ENCODE measurements around the gene SEPTIN1. TPM values are rescaled to one million over a fixed set of nuclear protein-coding genes. Genes with fewer than 3 reads are reported as not detected.

SEPTIN1 gene
- total RNA-seq, 1 experiment from 2014 or later: 3.4 TPM

GRCh38 chr16:30413112-30413806, 30.9 kb upstream of the SEPTIN1 start:
- RAD21 ChIA-PET (ENCODE audit: low non-redundant PET in 1 of 2, low total read pairs in 2 of 2, uncharacterized antibody in 2 of 2, unreplicated experiment in 2 of 2): no interaction called here
- Histone ChIP-seq H2AFZ (ENCODE audit: low read depth, low read length, poor library complexity, severe bottlenecking) (no peak overlapping the region), H3K9ac (ENCODE audit: low read length) (peak overlapping the region; percentile 15; the same call in 1 of the 2 replicates), H3K27me3 (ENCODE audit: insufficient read depth, low read length) (no peaks in the 10 kb centered on the region), H3K4me3 (replicated peaks in 1 of 2; ENCODE audit: low read depth in 1 of 2, low read length in 2 of 2) (no peak overlapping the region), H3K36me3 (ENCODE audit: control insufficient read depth in 1 of 2, insufficient read depth in 2 of 2, low read length in 2 of 2) (peaks cover 6 to 26% of the 10 kb centered on the region in 2 experiments; a peak in 1 of 4 replicates), H3K4me1 (ENCODE audit: control insufficient read depth in 1 of 2, insufficient read depth in 2 of 2, low read length in 2 of 2) (peaks cover 13 to 38% of the 10 kb centered on the region in 2 experiments), H3K27ac (ENCODE audit: low read depth, low read length) (no peak overlapping the region), H3K9me2 (ENCODE audit: insufficient read depth) (no peaks in the 10 kb centered on the region), H3K4me2 (ENCODE audit: low read length) (peak overlapping the region; percentile 37), H3K9me3 (ENCODE audit: control insufficient read depth in 1 of 2, insufficient read depth in 1 of 2, low read depth in 1 of 2, low read length in 2 of 2) (no peaks in the 10 kb centered on the region), H3K79me2 (ENCODE audit: insufficient read depth, low read length) (peaks cover 45% of the 10 kb centered on the region), H4K20me1 (ENCODE audit: insufficient read depth) (peaks cover 3% of the 10 kb centered on the region; the same call in 1 of the 2 replicates)
- ATAC-seq (no peak), DNase-seq (ENCODE audit: low read depth, low spot score) (no peak)
- no TSS peak for BruUV-seq (replicated peaks)
- TF ChIP-seq ZBTB33 (IDR thresholded peaks at IDR 0.05; ENCODE audit: extremely low read depth, insufficient replicate concordance, low read length) (no peak), EGR1 (IDR thresholded peaks at IDR 0.05; ENCODE audit: low read depth) (no peak), SIN3A (IDR thresholded peaks at IDR 0.05; ENCODE audit: low read depth) (no peak), JUND (IDR thresholded peaks at IDR 0.05) (no peak), POLR2AphosphoS5 (IDR thresholded peaks at IDR 0.05; ENCODE audit: low read depth, low read length) (no peak), ZFX (IDR thresholded peaks at IDR 0.05) (no peak), CBX3 (IDR thresholded peaks at IDR 0.05; ENCODE audit: low read depth) (no peak)
- POLR2A ChIA-PET: no interaction called here
- intact Hi-C loops (cut with micrococcal nuclease): no loop called here
- CTCF ChIA-PET: interaction anchor here (0.7 kb wide), 1 partner anchor 301 kb away, joined by 3 read pairs; no protein-coding TSS in a partner anchor

Measured in HCT116 (cell line).